Pancreas (tissue), 10 donors: Measurements from ENCODE around the gene ELMOD2. TPM values are rescaled to one million over a fixed set of nuclear protein-coding genes. Genes with fewer than 3 reads are reported as not detected.

Source experiments
- ATAC-seq, 4 donors: fragments of 200-7000 bp; cut with Tn5 transposase; one replicate each; pipeline versions ENCODE4 v1.8.0 to v1.9.1; 2020; ENCODE audit warnings: mild to moderate bottlenecking in 4 of 4, moderate library complexity in 4 of 4
- DNase-seq, 6 donors: peaks; one replicate each; pipeline ENCODE4 v3.0.0-alpha.2; 2020
- FAIRE-seq: peaks from 2 replicates; lab custom pipeline; 2012; peaks lifted over from hg19 to GRCh38; lab: Jason Lieb, UNC
- H3K27ac ChIP-seq, 4 donors: fragments of 200-600 bp; sonication (generic); 1 replicate in 3 of 4; 2 replicates in 1 of 4; pipeline versions ENCODE4 v1.5.0 to v1.8.0; 2020
- H3K27me3 ChIP-seq, 4 donors: fragments of 200-600 bp; one replicate each; pipeline ENCODE4 v1.8.0; 2021
- H3K36me3 ChIP-seq, 3 donors: fragments of 200-600 bp; sonication (generic) in 1 of 3; one replicate each; pipeline versions ENCODE4 v1.5.0 to v1.8.0; 2020 to 2021
- H3K4me1 ChIP-seq, 3 donors: fragments of 200-600 bp; one replicate each; pipeline ENCODE4 v1.8.0; 2021
- H3K4me3 ChIP-seq, 4 donors: fragments of 200-600 bp; sonication (generic) in 2 of 4; one replicate each; pipeline versions ENCODE4 v1.5.0 to v1.8.0; 2020 to 2021
- H3K9me3 ChIP-seq, 4 donors: fragments of 200-600 bp; one replicate each; pipeline ENCODE4 v1.8.0; 2021
- CTCF ChIP-seq, 4 donors: fragments of 200-600 bp; sonication (generic) in 3 of 4; IDR thresholded peaks; one replicate each; pipeline versions ENCODE4 v1.5.0 to v1.8.0; 2021; ENCODE audit warnings: antibody characterized with exemption in 4 of 4
- WGBS, 2 donors: extraction: QIAGEN DNeasy Blood & Tissue Kit; methylation state at CpG; one replicate each; pipeline ENCODE4 v1.1.7; 2013; 5-methylcytosine and 5-hydroxymethylcytosine counted together
- intact Hi-C, 3 donors: fragments of 100-400 bp; cut with DNase I; formaldehyde crosslinking; loops; one replicate each; pipeline versions ENCODE4 v1.11.1 to v1.14.2; 2022
- polyA plus RNA-seq, 2 donors: library from polyadenylated mRNA; stranded (reverse); fragments of 200-250 nt; gene quantifications; one replicate each; pipeline ENCODE4 v1.2.3, GENCODE V29; 2013
- total RNA-seq, 6 donors: library from RNA; stranded (reverse); fragmentation: NEBNext Ultra II Directional in 4 of 6; extraction: Animal tissue kit (Norgen Biotek cat#: 25700) in 4 of 6; gene quantifications; one replicate each; pipeline versions ENCODE4 v1.2.1 to v1.2.4, GENCODE V29; 2021 to 2023
- donor health status: healthy with polysubstance abuse.
- donor health status: DM: no; HTN: no; CAD: no; lungs with moderate emphysema.
- donor health status: DM: no; HTN: no; CAD: no.
- donor health status: control.
- donor health status: control.
- donor health status: Bipolar disorder and iron deficiency.
- donor health status: DM: yes; HTN: yes; CAD: no.
- donor health status: DM: no; HTN: no; CAD: no.
- donor health status: DM: no; HTN: no; CAD: no.
- donor health status: DM: yes; HTN: yes; CAD: no.

The ELMOD2 gene
- total and polyA plus RNA-seq, 8 donors: 5.0 to 18.3 (median 11.9) TPM

GRCh38 chr4:140523370-140523856 is 555 bp upstream of the ELMOD2 start:
- WGBS, 2 donors: 4 to 5% methylated on average over 8 of the region's 8 CpGs
- FAIRE-seq (no peak), DNase-seq (no peak), ATAC-seq (peak in 3 of 4 donors; percentile 11 to 20 (median 12))
- TF ChIP-seq CTCF (IDR thresholded peaks at IDR 0.05): no peak
- H3K4me3 ChIP-seq: peak overlapping the region; percentile 65 to 92 (median 84)
- peaks cover 0 to 13% (median 4%) of the 10 kb centered on the region in 3 donors for H3K4me1 ChIP-seq
- peak overlapping the region in 1 of 4 donors; percentile 77 for H3K27ac ChIP-seq
- intact Hi-C loops: no loop called here
- no peaks in the 10 kb centered on the region for H3K27me3 ChIP-seq
- no peaks in the 10 kb centered on the region for H3K36me3 ChIP-seq
- no peaks in the 10 kb centered on the region for H3K9me3 ChIP-seq

- no peaks in the 10 kb centered on the region for H3K9me3 ChIP-seq
- H3K4me3 ChIP-seq: no peak overlapping the region
- WGBS, 2 donors: 78 to 82% methylated on average over 1 of the region's 1 CpG
- ATAC-seq (no peak), DNase-seq (no peak), FAIRE-seq (no peak)
- no peaks in the 10 kb centered on the region for H3K36me3 ChIP-seq
- no peak overlapping the region for H3K27ac ChIP-seq
- intact Hi-C loops: no loop called here
- H3K27me3 ChIP-seq: no peaks in the 10 kb centered on the region
- no peak for TF ChIP-seq CTCF (IDR thresholded peaks at IDR 0.05)
- peaks cover 0 to 9% (median 0%) of the 10 kb centered on the region in 3 donors for H3K4me1 ChIP-seq
Observed at GRCh38 chr4:140529434-140529833, 5.5 kb downstream of the ELMOD2 start.

GRCh38 chr4:140533951-140534480 is 10.0 kb downstream of the ELMOD2 start:
- WGBS, 2 donors: 80 to 89% methylated on average over 4 of the region's 4 CpGs
- TF ChIP-seq CTCF (IDR thresholded peaks at IDR 0.05): no peak
- no peaks in the 10 kb centered on the region for H3K4me1 ChIP-seq
- no peaks in the 10 kb centered on the region for H3K27me3 ChIP-seq
- no peak for FAIRE-seq
- no peak for DNase-seq
- H3K4me3 ChIP-seq: no peak overlapping the region
- H3K36me3 ChIP-seq: no peaks in the 10 kb centered on the region
- intact Hi-C loops: no loop called here
- H3K27ac ChIP-seq: no peak overlapping the region
- ATAC-seq: no peak
- no peaks in the 10 kb centered on the region for H3K9me3 ChIP-seq

- H3K4me1 ChIP-seq: no peaks in the 10 kb centered on the region
- intact Hi-C loops: no loop called here
- DNase-seq (no peak), FAIRE-seq (no peak), ATAC-seq (no peak)
- H3K9me3 ChIP-seq: no peaks in the 10 kb centered on the region
- no peaks in the 10 kb centered on the region for H3K27me3 ChIP-seq
- no peak overlapping the region for H3K4me3 ChIP-seq
- no peak for TF ChIP-seq CTCF (IDR thresholded peaks at IDR 0.05)
- WGBS, 2 donors: 93 to 95% methylated on average over 6 of the region's 6 CpGs
- H3K36me3 ChIP-seq: no peaks in the 10 kb centered on the region
- no peak overlapping the region for H3K27ac ChIP-seq
Observed at GRCh38 chr4:140556372-140557085, 32.6 kb downstream of the ELMOD2 start.
